ENCODE measurements around the gene HPGDS.

GRCh38 chr4:94372228-94372978 lies 29.8 kb upstream of the HPGDS start:
- no peak for TF ChIP-seq ATF3 (IDR thresholded peaks at IDR 0.05)
- TF ChIP-seq REST (IDR thresholded peaks at IDR 0.05), result no peak
- TF ChIP-seq YY1 (IDR thresholded peaks at IDR 0.05), result no peak
- no peak for TF ChIP-seq RAD21 (IDR thresholded peaks at IDR 0.05)
- no peak for TF ChIP-seq TAF1 (conservative IDR thresholded peaks at IDR 0.05)
- TF ChIP-seq GABPA (IDR thresholded peaks at IDR 0.05 in 1 of 2, conservative IDR thresholded peaks at IDR 0.05 in 1 of 2), result no peak
- TF ChIP-seq CTCF (IDR thresholded peaks at IDR 0.05; ENCODE audit: low read depth, low read length, missing input control), result no peak
- no peak for TF ChIP-seq EGR1 (IDR thresholded peaks at IDR 0.05; ENCODE audit: low read depth in 2 of 2)
- no peak for TF ChIP-seq SP1 (IDR thresholded peaks at IDR 0.05)
- TF ChIP-seq FOXA1 (IDR thresholded peaks at IDR 0.05), result no peak
- TF ChIP-seq HNF4G (IDR thresholded peaks at IDR 0.05), result no peak
- no peak for TF ChIP-seq RXRA (IDR thresholded peaks at IDR 0.05)
- no peak for TF ChIP-seq MAX (IDR thresholded peaks at IDR 0.05)
- TF ChIP-seq NR2F2 (IDR thresholded peaks at IDR 0.05), result no peak

Measured in liver (tissue), 3 donors.